ENCODE measurements around the gene RCOR3. TPM values are rescaled to one million over a fixed set of nuclear protein-coding genes. Genes with fewer than 3 reads are reported as not detected.
"Not testable (repeated sequence)": the region's sequence is repeated elsewhere in the genome, so short reads cannot be mapped to it uniquely, and the experiment has no call there.

Gene RCOR3
- total RNA-seq, 1 donor from 2014 or later = 46.7 TPM

- Histone ChIP-seq H3K4me3 (no peak overlapping the region), H3K27me3 (no peaks in the 10 kb centered on the region), H3K36me3 (no peaks in the 10 kb centered on the region), H3K4me1 (no peaks in the 10 kb centered on the region), H3K9me3 (no peaks in the 10 kb centered on the region), H3K27ac (no peak overlapping the region)
- ATAC-seq = no peak
- intact Hi-C loops (cut with DNase I) = no loop called here
- TF ChIP-seq, protein P1, sequence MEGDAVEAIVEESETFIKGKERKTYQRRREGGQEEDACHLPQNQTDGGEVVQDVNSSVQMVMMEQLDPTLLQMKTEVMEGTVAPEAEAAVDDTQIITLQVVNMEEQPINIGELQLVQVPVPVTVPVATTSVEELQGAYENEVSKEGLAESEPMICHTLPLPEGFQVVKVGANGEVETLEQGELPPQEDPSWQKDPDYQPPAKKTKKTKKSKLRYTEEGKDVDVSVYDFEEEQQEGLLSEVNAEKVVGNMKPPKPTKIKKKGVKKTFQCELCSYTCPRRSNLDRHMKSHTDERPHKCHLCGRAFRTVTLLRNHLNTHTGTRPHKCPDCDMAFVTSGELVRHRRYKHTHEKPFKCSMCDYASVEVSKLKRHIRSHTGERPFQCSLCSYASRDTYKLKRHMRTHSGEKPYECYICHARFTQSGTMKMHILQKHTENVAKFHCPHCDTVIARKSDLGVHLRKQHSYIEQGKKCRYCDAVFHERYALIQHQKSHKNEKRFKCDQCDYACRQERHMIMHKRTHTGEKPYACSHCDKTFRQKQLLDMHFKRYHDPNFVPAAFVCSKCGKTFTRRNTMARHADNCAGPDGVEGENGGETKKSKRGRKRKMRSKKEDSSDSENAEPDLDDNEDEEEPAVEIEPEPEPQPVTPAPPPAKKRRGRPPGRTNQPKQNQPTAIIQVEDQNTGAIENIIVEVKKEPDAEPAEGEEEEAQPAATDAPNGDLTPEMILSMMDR (IDR thresholded peaks at IDR 0.05) = no peak
- DNase-seq = no peak
Measured at GRCh38 chr1:211217392-211217791, 41.8 kb upstream of the RCOR3 start.

DNA sequence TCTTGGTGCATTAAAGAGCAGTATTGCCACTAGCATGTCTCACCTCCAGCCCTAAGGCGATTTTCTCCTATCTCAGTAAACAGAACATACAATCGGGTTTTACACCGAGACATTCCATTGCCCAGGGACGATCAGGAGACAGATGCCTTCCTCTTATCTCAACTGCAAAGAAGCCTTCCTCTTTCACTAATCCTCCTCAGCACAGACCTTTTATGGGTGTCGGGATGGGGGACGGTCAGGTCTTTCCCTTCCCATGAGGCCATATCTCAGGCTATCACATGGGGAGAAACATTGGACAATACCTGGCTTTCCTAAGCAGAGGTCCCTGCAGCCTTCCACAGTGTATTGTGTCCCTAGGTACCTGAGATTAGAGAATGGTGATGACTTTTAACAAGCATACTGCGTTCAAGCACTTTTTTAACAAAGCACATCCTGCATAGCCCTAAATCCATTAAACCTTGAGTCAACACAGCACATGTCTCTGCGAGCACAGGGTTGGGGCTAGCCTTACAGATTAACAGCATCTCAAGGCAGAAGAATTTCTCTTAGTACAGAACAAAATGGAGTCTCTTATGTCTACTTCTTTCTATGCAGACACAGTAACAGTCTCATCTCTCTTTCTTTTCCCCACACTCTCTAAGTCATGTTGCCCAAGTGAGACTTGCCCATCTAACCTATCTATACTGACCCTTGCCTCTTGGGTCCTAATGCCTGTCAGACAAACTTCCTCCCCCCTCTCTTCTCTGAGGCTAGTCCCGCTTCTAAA, 36.5 kb upstream of the RCOR3 start:
- H3K27me3 ChIP-seq; ATAC-seq; H3K4me1 ChIP-seq; H3K9me3 ChIP-seq; H3K27ac ChIP-seq; intact Hi-C loops (cut with DNase I); DNase-seq; H3K4me3 ChIP-seq; H3K36me3 ChIP-seq: not testable (repeated sequence)

DNA sequence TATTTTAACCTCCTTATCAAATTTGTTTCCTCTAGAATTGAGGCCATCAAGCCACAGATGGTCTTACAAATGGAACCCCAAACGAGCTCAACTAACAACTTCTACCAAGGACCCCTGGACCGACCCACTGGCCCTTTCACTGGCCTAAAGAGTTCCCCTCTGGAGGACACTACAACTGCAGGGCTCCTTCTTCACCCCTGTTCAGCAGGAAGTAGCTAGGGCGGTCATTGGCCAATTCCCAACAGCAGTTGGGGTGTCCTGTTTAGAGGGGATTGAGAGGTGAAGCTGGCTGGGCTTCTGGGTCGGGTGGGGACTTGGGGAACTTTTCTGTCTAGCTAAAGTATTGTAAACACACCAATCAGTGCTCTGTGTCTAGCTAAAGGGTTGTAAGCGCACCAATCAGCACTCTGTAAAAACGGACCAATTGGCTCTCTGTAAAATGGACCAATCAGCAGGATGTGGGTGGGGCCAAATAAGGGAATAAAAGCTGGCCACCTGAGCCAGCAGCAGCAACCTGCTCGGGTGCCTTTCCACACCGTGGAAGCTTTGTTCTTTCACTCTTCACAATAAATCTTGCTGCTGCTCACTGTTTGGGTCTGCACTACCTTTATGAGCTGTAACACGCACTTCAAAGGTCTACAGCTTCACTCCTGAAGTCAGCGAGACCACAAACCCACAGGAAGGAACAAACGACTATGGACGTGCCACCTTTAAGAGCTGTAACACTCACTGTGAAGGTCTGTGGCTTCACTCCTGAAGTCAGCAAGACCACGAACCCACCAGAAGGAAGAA, 30.4 kb upstream of the RCOR3 start:
- not testable (repeated sequence) for H3K9me3 ChIP-seq

GRCh38 chr1:211229365-211229759, 29.8 kb upstream of the RCOR3 start:
- no peak for DNase-seq
- ATAC-seq = no peak
- Histone ChIP-seq H3K9me3 (no peaks in the 10 kb centered on the region), H3K4me3 (no peak overlapping the region), H3K27ac (no peak overlapping the region), H3K36me3 (no peaks in the 10 kb centered on the region), H3K4me1 (no peaks in the 10 kb centered on the region), H3K27me3 (no peaks in the 10 kb centered on the region)
- intact Hi-C loops (cut with DNase I) = no loop called here
- TF ChIP-seq, protein P1 (IDR thresholded peaks at IDR 0.05) = no peak

More for the DNA sequence above, 30.4 kb upstream of the RCOR3 start:
- ATAC-seq; DNase-seq; H3K27me3 ChIP-seq; H3K4me1 ChIP-seq; H3K36me3 ChIP-seq; H3K27ac ChIP-seq; H3K4me3 ChIP-seq; intact Hi-C loops (cut with DNase I): not testable (repeated sequence)

DNA sequence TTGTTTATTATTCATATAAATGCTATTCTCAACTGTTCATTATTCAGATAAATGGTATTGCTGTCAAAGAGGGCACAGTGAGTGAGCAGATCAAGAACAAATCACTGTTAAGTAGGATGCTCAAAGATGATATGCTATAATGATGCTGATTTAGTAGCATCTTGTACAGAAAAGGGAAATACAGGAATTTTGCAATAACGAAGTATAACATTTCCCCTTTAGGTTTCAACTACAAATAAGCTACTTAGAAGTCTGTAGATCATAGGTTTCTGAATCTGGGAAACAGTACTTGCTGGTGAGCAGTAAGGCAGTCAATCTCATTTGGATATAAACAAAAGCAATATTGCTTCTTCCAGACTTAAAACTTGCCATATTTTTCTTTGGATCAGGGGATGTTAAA, 27.3 kb upstream of the RCOR3 start:
- intact Hi-C loops (cut with DNase I) = no loop called here
- TF ChIP-seq, protein P1 (IDR thresholded peaks at IDR 0.05) = no peak

GRCh38 chr1:211236633-211237320, 22.4 kb upstream of the RCOR3 start:
- H3K4me1 ChIP-seq = no peaks in the 10 kb centered on the region
- DNase-seq = no peak
- no peak overlapping the region for H3K4me3 ChIP-seq
- no peaks in the 10 kb centered on the region for H3K9me3 ChIP-seq
- no peak overlapping the region for H3K27ac ChIP-seq
- intact Hi-C loops (cut with DNase I) = no loop called here
- H3K36me3 ChIP-seq = no peaks in the 10 kb centered on the region
- no peaks in the 10 kb centered on the region for H3K27me3 ChIP-seq
- TF ChIP-seq, protein P1 (IDR thresholded peaks at IDR 0.05) = no peak
- peak; percentile 43 for ATAC-seq

More for the DNA sequence above, 27.3 kb upstream of the RCOR3 start:
- Histone ChIP-seq H3K27me3 (no peaks in the 10 kb centered on the region), H3K4me3 (no peak overlapping the region), H3K36me3 (no peaks in the 10 kb centered on the region), H3K9me3 (no peaks in the 10 kb centered on the region), H3K4me1 (no peaks in the 10 kb centered on the region), H3K27ac (no peak overlapping the region)
- no peak for DNase-seq
- ATAC-seq = no peak

Measured in upper lobe of right lung (tissue), 1 donor.